Testis (tissue), 3 donors: ENCODE measurements around the gene DOK1. TPM values are rescaled to one million over a fixed set of nuclear protein-coding genes. Genes with fewer than 3 reads are reported as not detected.

Experiments
- DNase-seq: peaks from one replicate; pipeline ENCODE4 v3.0.0-alpha.2; 2019
- H3K27ac ChIP-seq, 2 donors: fragments of 200-600 bp; sonication (generic); one replicate each; pipeline ENCODE4 v1.5.1; 2019
- H3K27me3 ChIP-seq: fragments of 200-600 bp; sonication (generic); one replicate; pipeline ENCODE4 v1.5.1; 2019
- H3K36me3 ChIP-seq: fragments of 200-600 bp; sonication (generic); one replicate; pipeline ENCODE4 v1.5.1; 2017; ENCODE audit warnings: low read depth; ENCODE audit errors: missing control alignments
- H3K4me1 ChIP-seq: fragments of 200-600 bp; sonication (generic); one replicate; pipeline ENCODE4 v1.5.1; 2019
- H3K4me3 ChIP-seq, 2 donors: fragments of 200-600 bp; sonication (generic); one replicate each; pipeline ENCODE4 v1.5.1; 2017 to 2019
- H3K9me3 ChIP-seq: fragments of 200-600 bp; sonication (generic); one replicate; pipeline ENCODE4 v1.5.1; 2017
- POLR2A ChIP-seq: fragments of 450-650 bp; IDR thresholded peaks from one replicate; pipeline ENCODE4 v1.6.1; 2017; ENCODE audit warnings: antibody characterized with exemption, mild to moderate bottlenecking, moderate library complexity
- WGBS, 2 donors: methylation state at CpG; one replicate each; pipeline ENCODE4 v1.1.5; 2018; 5-methylcytosine and 5-hydroxymethylcytosine counted together
- intact Hi-C: fragments of 100-400 bp; cut with DNase I; formaldehyde crosslinking; loops from one replicate; pipeline ENCODE4 v1.15.1; 2023; ENCODE audit warnings: low total_unique reads
- polyA plus RNA-seq: library from polyadenylated mRNA; stranded (reverse); fragments of 350-450 nt; fragmentation: Illumina TruSeq; extraction: RNeasy Lipid Tissue Mini Kit (QIAGEN cat#74804); gene quantifications from one replicate; pipeline ENCODE4 v1.2.3, GENCODE V29; 2014; ENCODE audit warnings: low read depth, low replicate concordance; ENCODE audit not compliant: insufficient read depth
- total RNA-seq, 2 donors: library from RNA; depleted of rRNA; stranded (reverse); fragments of >200 nt; gene quantifications; one replicate each; pipeline ENCODE4 v1.2.3, GENCODE V29; 2016
- TF ChIP-seq, protein P1 (sequence below), 3 experiments: fragments of 450-650 bp in 2 of 3; fragments of 200-600 bp in 1 of 3; sonication (generic) in 1 of 3; IDR thresholded peaks; one replicate each; pipeline ENCODE4 v1.5.1; 2016 to 2019; ENCODE audit warnings: antibody characterized with exemption in 3 of 3, mild to moderate bottlenecking in 2 of 3, moderate library complexity in 1 of 3

The DOK1 gene
- total and polyA plus RNA-seq, 3 donors from 2014 or later = 9.3 to 19.3 (median 11.2) TPM

- 59 to 61% methylated on average over 4 of the region's 4 CpGs for WGBS, 2 donors
- intact Hi-C loops = loop anchor here (10.0 kb wide), 1 partner anchor 101 kb away; the partner anchor contains the start of genes CCDC142 and TTC31
- H3K36me3 ChIP-seq = no peaks in the 10 kb centered on the region
- H3K27ac ChIP-seq = no peak overlapping the region
- TF ChIP-seq, protein P1, sequence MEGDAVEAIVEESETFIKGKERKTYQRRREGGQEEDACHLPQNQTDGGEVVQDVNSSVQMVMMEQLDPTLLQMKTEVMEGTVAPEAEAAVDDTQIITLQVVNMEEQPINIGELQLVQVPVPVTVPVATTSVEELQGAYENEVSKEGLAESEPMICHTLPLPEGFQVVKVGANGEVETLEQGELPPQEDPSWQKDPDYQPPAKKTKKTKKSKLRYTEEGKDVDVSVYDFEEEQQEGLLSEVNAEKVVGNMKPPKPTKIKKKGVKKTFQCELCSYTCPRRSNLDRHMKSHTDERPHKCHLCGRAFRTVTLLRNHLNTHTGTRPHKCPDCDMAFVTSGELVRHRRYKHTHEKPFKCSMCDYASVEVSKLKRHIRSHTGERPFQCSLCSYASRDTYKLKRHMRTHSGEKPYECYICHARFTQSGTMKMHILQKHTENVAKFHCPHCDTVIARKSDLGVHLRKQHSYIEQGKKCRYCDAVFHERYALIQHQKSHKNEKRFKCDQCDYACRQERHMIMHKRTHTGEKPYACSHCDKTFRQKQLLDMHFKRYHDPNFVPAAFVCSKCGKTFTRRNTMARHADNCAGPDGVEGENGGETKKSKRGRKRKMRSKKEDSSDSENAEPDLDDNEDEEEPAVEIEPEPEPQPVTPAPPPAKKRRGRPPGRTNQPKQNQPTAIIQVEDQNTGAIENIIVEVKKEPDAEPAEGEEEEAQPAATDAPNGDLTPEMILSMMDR (IDR thresholded peaks at IDR 0.05) = no peak
- TF ChIP-seq POLR2A = no peak
- H3K4me1 ChIP-seq = no peaks in the 10 kb centered on the region
- no peak overlapping the region for H3K4me3 ChIP-seq
- H3K27me3 ChIP-seq = no peaks in the 10 kb centered on the region
- no peaks in the 10 kb centered on the region for H3K9me3 ChIP-seq
- no peak for DNase-seq
These were observed 31.1 kb downstream of the DOK1 start for GRCh38 chr2:74585406-74586185.

DNA sequence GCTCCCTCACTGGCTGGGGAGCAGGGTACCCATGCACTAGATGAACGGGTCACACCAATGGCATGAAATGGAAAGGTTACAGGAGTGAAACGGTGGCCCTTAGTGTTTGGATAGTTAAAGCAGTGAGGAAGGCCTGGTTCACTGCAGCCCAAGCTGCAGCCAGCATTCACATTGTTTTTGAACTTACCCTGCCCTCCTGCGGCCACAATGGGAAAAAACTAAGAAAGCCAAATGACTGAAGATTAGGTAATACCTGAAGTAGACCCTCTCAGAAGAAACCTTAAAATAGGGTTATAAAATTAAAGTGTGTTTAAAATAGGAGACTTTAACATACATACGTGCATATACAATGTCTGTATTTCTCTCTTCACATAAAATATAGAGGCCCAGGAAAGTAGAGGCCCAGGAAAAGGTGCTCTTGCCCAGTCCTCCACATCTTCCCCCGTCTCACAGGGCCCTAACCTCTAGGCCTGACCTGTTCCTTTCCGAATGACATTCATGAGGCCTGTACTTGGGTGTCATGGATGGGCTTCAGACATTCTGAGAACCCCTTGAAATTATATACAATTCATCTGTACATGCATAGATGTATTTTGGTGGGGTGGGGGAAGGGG, 33.3 kb downstream of the DOK1 start:
- WGBS, 2 donors = 31 to 36% methylated on average over 6 of the region's 6 CpGs
- Histone ChIP-seq H3K4me3 (no peak overlapping the region), H3K4me1 (no peaks in the 10 kb centered on the region), H3K36me3 (no peaks in the 10 kb centered on the region), H3K9me3 (no peaks in the 10 kb centered on the region), H3K27me3 (no peaks in the 10 kb centered on the region), H3K27ac (no peak overlapping the region)
- TF ChIP-seq POLR2A = no peak
- TF ChIP-seq, protein P1 (IDR thresholded peaks at IDR 0.05) = peak; percentile 44 to 56 (median 53)
- intact Hi-C loops = loop anchor here (10.0 kb wide), 1 partner anchor 103 kb away; the partner anchor contains the start of genes CCDC142 and TTC31
- peak; percentile 72 for DNase-seq

- DNase-seq = no peak
- H3K36me3 ChIP-seq = no peaks in the 10 kb centered on the region
- intact Hi-C loops = loop anchor here (10.0 kb wide), 1 partner anchor 104 kb away; the partner anchor contains the start of genes CCDC142 and TTC31
- no peaks in the 10 kb centered on the region for H3K9me3 ChIP-seq
- no peaks in the 10 kb centered on the region for H3K27me3 ChIP-seq
- no peaks in the 10 kb centered on the region for H3K4me1 ChIP-seq
- WGBS, 2 donors = 64 to 75% methylated on average over 2 of the region's 2 CpGs
- no peak overlapping the region for H3K4me3 ChIP-seq
- H3K27ac ChIP-seq = no peak overlapping the region
- TF ChIP-seq, protein P1 (IDR thresholded peaks at IDR 0.05) = no peak
- TF ChIP-seq POLR2A = no peak
These were observed 34.1 kb downstream of the DOK1 start for GRCh38 chr2:74588664-74589063.

DNA sequence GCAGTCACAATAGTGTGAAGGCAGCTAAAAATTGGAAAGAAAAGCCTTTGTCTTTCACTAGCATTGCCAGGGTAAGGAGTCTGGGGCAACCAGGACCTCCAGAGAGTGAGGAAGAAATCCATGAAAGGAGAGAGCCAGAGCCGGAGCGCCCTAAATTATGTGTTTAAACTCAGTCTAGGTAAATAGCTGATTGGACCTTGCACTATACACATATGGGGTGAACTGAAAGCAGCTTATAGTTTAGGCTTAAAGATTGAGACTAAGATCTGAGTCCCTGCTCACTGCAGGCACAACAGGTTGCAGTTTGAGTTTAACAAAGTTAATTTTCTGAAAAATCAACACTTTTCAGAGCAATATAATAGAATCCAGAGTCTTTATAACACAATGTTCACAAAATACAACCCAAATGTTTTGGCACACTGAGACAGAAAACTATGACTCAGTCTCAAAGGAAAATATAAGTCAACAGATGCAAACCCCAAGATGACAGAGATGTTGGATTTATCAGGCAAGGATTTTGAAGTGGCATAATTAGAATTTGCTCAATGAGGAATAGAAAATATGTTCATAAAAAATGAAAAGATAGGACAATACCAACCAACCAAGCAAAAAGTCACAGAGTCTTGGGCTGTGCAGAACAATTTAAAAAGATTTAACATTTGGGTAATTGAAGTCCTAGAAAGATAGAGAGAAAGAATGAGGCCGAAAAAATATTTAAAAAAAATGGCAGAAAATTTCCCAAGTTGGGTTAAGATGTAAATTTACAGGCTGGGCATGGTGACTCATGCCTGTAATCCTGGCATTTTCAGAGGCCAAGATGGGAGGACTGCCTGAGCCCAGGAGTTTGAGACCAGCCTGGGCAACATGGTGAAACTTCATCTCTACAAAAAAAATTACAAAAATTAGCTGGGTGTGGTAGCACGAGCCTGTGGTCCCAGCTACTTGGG, 39.6 kb downstream of the DOK1 start:
- Histone ChIP-seq H3K36me3 (no peaks in the 10 kb centered on the region), H3K4me1 (no peaks in the 10 kb centered on the region), H3K27ac (no peak overlapping the region), H3K4me3 (no peak overlapping the region), H3K9me3 (no peaks in the 10 kb centered on the region), H3K27me3 (no peaks in the 10 kb centered on the region)
- intact Hi-C loops = no loop called here
- DNase-seq = no peak
- TF ChIP-seq, protein P1 (IDR thresholded peaks at IDR 0.05) = no peak
- WGBS, 2 donors = 85 to 90% methylated on average over 4 of the region's 4 CpGs
